OCI-LY1 (cell line): Measurements from ENCODE around the gene SZT2.
A peak's percentile ranks its signal among the peaks of the same experiment; 100 is the strongest.

Source experiments
- H2AFZ ChIP-seq: fragments of 200-600 bp; sonication (generic), shearing (Covaris generic); 2 replicates; pipeline ENCODE4 v1.6.0; 2014; ENCODE audit warnings: antibody characterized with exemption, mild to moderate bottlenecking, low read length
- H3F3A ChIP-seq: fragments of 200-600 bp; sonication (generic), shearing (Covaris generic); 2 replicates; pipeline ENCODE4 v1.6.0; 2014; ENCODE audit warnings: mild to moderate bottlenecking, antibody characterized with exemption, low read length, moderate library complexity; ENCODE audit not compliant: insufficient read depth
- H3K27ac ChIP-seq: fragments of 200-600 bp; sonication (generic); 2 replicates; pipeline ENCODE4 v1.5.1; 2014; ENCODE audit warnings: low read length, mixed run types, mild to moderate bottlenecking, low read depth; ENCODE audit not compliant: poor library complexity, severe bottlenecking
- H3K27me3 ChIP-seq: fragments of 200-600 bp; sonication (generic); 2 replicates; pipeline ENCODE4 v1.6.0; 2014; ENCODE audit warnings: antibody characterized with exemption, mild to moderate bottlenecking, low read length, moderate library complexity; ENCODE audit not compliant: insufficient read depth
- H3K36me3 ChIP-seq: fragments of 200-600 bp; sonication (generic); 2 replicates; pipeline ENCODE4 v1.6.1; 2014; ENCODE audit warnings: mild to moderate bottlenecking, antibody characterized with exemption, low read length, moderate library complexity, mixed read lengths; ENCODE audit not compliant: insufficient read depth
- H3K4me1 ChIP-seq: fragments of 200-600 bp; sonication (generic); 2 replicates; pipeline ENCODE4 v1.5.1; 2014; ENCODE audit warnings: mild to moderate bottlenecking, low read length, moderate library complexity; ENCODE audit not compliant: insufficient read depth, severe bottlenecking
- H3K4me2 ChIP-seq: fragments of 200-600 bp; sonication (generic), shearing (Covaris generic); 2 replicates; pipeline ENCODE4 v1.6.1; 2014; ENCODE audit warnings: low read length
- H3K4me3 ChIP-seq: fragments of 200-600 bp; sonication (generic); 2 replicates; pipeline ENCODE4 v1.5.1; 2014; ENCODE audit warnings: low read length, low read depth, mild to moderate bottlenecking, mixed read lengths; ENCODE audit not compliant: poor library complexity, severe bottlenecking
- H3K79me2 ChIP-seq: fragments of 200-600 bp; shearing (Covaris generic); 2 replicates; pipeline ENCODE4 v1.6.1; 2016; ENCODE audit warnings: mixed run types, low read length, mixed read lengths; ENCODE audit not compliant: insufficient read depth
- H3K9ac ChIP-seq: fragments of 200-600 bp; sonication (generic), shearing (Covaris generic); 2 replicates; pipeline ENCODE4 v1.6.1; 2014; ENCODE audit warnings: mild to moderate bottlenecking, low read length, mixed read lengths
- H3K9me2 ChIP-seq: fragments of 200-600 bp; sonication (generic), shearing (Covaris generic); 2 replicates; pipeline ENCODE4 v1.6.1; 2014; ENCODE audit warnings: low read depth, mild to moderate bottlenecking, low read length, mixed read lengths
- H3K9me3 ChIP-seq: fragments of 200-600 bp; shearing (Covaris generic); 2 replicates; pipeline ENCODE4 v1.6.1; 2014; ENCODE audit warnings: low read length, mixed read lengths
- H4K20me1 ChIP-seq: fragments of 200-600 bp; sonication (generic), shearing (Covaris generic); 2 replicates; pipeline ENCODE4 v1.6.0; 2016; ENCODE audit warnings: mild to moderate bottlenecking, low read length; ENCODE audit not compliant: insufficient read depth
- EZH2 ChIP-seq: fragments of 200-600 bp; sonication (generic), shearing (Covaris generic); IDR thresholded peaks from 2 replicates; pipeline ENCODE4 v1.8.0; 2017; ENCODE audit warnings: borderline replicate concordance, mixed run types, mild to moderate bottlenecking, antibody characterized with exemption, low read length, moderate library complexity, mixed read lengths
- TF ChIP-seq, protein P1 (sequence below): fragments of 200-600 bp; sonication (generic), shearing (Covaris generic); IDR thresholded peaks from 2 replicates; pipeline ENCODE4 v1.5.1; 2017; ENCODE audit warnings: mild to moderate bottlenecking, antibody characterized with exemption, low read length, moderate library complexity, mixed read lengths

SZT2 gene

DNA sequence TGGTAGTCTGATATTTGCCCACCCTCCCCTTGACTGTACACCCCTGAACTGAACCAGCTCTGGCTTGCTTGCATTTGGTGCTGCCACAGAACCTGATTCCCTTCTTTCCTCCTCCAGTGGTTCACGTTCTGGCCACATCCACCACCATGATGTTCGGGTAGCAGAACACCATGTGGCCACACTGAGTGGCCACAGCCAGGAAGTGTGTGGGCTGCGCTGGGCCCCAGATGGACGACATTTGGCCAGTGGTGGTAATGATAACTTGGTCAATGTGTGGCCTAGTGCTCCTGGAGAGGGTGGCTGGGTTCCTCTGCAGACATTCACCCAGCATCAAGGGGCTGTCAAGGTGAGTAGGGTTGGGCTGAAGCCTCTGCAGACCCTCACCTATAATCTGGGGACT, 29.1 kb upstream of the SZT2 start:
- H3K4me2 ChIP-seq: peak overlapping the region; percentile 91
- peaks cover 66% of the 10 kb centered on the region for H3K36me3 ChIP-seq
- no peaks in the 10 kb centered on the region for H4K20me1 ChIP-seq
- H3K4me3 ChIP-seq: peak overlapping the region; percentile 84
- H3K9ac ChIP-seq: peak overlapping the region; percentile 90; the same call in 1 of the 2 replicates
- H2AFZ ChIP-seq: no peak overlapping the region
- peaks cover 32% of the 10 kb centered on the region for H3K4me1 ChIP-seq
- no peaks in the 10 kb centered on the region for H3K9me3 ChIP-seq
- TF ChIP-seq, protein P1, sequence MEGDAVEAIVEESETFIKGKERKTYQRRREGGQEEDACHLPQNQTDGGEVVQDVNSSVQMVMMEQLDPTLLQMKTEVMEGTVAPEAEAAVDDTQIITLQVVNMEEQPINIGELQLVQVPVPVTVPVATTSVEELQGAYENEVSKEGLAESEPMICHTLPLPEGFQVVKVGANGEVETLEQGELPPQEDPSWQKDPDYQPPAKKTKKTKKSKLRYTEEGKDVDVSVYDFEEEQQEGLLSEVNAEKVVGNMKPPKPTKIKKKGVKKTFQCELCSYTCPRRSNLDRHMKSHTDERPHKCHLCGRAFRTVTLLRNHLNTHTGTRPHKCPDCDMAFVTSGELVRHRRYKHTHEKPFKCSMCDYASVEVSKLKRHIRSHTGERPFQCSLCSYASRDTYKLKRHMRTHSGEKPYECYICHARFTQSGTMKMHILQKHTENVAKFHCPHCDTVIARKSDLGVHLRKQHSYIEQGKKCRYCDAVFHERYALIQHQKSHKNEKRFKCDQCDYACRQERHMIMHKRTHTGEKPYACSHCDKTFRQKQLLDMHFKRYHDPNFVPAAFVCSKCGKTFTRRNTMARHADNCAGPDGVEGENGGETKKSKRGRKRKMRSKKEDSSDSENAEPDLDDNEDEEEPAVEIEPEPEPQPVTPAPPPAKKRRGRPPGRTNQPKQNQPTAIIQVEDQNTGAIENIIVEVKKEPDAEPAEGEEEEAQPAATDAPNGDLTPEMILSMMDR: no peak
- no peak for TF ChIP-seq EZH2
- H3K27me3 ChIP-seq: no peaks in the 10 kb centered on the region
- no peaks in the 10 kb centered on the region for H3K9me2 ChIP-seq
- H3F3A ChIP-seq: peaks cover 4% of the 10 kb centered on the region; the same call in 1 of the 2 replicates
- peak overlapping the region; percentile 71 for H3K27ac ChIP-seq
- peaks cover 9% of the 10 kb centered on the region for H3K79me2 ChIP-seq

DNA sequence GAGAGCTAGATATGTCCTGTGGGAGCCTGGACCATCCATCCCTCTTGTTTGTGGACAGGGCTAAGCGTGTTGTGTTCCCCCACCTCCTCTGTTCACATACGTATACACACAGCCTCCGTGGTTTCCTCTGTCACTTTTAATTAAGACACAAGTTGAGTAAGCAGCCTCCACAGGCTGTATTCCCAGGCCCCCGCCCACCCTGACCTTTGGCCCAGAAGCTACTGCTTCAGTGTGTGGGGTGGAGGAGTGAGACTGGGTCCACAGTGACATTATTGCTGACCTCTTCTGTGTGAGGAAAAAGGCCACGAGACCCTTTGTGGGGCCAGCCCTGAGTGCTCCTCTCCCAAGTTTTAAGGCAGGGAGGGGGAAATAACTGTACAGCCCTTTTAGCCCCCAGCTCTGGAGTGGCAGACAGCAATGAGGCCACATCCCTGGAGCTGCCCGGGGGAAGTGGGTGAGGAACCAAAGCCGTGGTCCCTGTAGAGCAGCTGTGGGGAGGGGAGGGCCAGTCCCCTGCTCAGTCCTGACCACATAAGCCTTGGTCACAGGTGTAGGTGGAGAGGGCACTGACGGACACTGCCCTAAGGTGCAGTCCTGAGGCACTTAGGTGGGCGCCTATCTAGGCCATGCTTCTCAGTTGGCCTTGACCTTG, 26.3 kb upstream of the SZT2 start:
- peaks cover 66% of the 10 kb centered on the region for H3K36me3 ChIP-seq
- H3K9ac ChIP-seq: no peak overlapping the region
- H3K4me2 ChIP-seq: no peak overlapping the region
- H3K79me2 ChIP-seq: peaks cover 9% of the 10 kb centered on the region
- no peak for TF ChIP-seq EZH2
- TF ChIP-seq, protein P1: no peak
- no peaks in the 10 kb centered on the region for H3K9me3 ChIP-seq
- no peaks in the 10 kb centered on the region for H3K27me3 ChIP-seq
- peaks cover 4% of the 10 kb centered on the region; the same call in 1 of the 2 replicates for H3F3A ChIP-seq
- no peak overlapping the region for H3K4me3 ChIP-seq
- peak overlapping the region; percentile 15 for H3K27ac ChIP-seq
- no peaks in the 10 kb centered on the region for H3K9me2 ChIP-seq
- peaks cover 40% of the 10 kb centered on the region for H3K4me1 ChIP-seq
- H2AFZ ChIP-seq: no peak overlapping the region
- H4K20me1 ChIP-seq: no peaks in the 10 kb centered on the region

- no peak for TF ChIP-seq EZH2
- TF ChIP-seq, protein P1: no peak
- Histone ChIP-seq H3K9me2 (no peaks in the 10 kb centered on the region), H2AFZ (no peak overlapping the region), H3F3A (peaks cover 4% of the 10 kb centered on the region; the same call in 1 of the 2 replicates), H4K20me1 (no peaks in the 10 kb centered on the region), H3K27ac (peak overlapping the region; percentile 15), H3K4me2 (no peak overlapping the region), H3K4me1 (peaks cover 46% of the 10 kb centered on the region), H3K79me2 (peaks cover 9% of the 10 kb centered on the region), H3K9me3 (no peaks in the 10 kb centered on the region), H3K27me3 (no peaks in the 10 kb centered on the region), H3K4me3 (no peak overlapping the region), H3K36me3 (peaks cover 65% of the 10 kb centered on the region), H3K9ac (no peak overlapping the region)
Measured at GRCh38 chr1:43363935-43364525, 25.7 kb upstream of the SZT2 start.
